ENCODE results near the gene CEP250.

DNA sequence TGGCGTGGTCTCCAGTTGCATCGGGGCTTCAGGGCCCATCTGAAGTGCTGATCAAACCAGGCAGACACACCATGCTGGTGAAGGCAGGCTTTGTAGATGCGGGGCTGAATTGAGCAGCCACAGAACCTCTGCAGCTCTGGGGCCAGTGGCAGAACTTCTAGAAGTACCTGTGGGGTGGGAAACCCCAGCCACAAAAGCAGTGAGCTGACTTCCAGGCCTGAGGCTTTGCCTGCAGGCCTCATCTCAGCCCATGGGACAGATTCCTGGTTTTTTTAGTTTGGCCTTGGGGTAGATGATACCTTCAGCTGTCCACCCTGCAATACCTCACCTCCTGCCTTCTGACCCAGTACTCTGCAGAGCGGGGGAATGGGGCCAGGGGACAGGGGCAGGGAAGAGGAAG is 59.9 kb downstream of the CEP250 start:
- TF ChIP-seq, protein P1, sequence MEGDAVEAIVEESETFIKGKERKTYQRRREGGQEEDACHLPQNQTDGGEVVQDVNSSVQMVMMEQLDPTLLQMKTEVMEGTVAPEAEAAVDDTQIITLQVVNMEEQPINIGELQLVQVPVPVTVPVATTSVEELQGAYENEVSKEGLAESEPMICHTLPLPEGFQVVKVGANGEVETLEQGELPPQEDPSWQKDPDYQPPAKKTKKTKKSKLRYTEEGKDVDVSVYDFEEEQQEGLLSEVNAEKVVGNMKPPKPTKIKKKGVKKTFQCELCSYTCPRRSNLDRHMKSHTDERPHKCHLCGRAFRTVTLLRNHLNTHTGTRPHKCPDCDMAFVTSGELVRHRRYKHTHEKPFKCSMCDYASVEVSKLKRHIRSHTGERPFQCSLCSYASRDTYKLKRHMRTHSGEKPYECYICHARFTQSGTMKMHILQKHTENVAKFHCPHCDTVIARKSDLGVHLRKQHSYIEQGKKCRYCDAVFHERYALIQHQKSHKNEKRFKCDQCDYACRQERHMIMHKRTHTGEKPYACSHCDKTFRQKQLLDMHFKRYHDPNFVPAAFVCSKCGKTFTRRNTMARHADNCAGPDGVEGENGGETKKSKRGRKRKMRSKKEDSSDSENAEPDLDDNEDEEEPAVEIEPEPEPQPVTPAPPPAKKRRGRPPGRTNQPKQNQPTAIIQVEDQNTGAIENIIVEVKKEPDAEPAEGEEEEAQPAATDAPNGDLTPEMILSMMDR (conservative IDR thresholded peaks at IDR 0.05; ENCODE audit: low read length), result no peak
- TF ChIP-seq EZH2phosphoT487 (IDR thresholded peaks at IDR 0.05; ENCODE audit: borderline replicate concordance, low read depth, low read length), result no peak

Data from OCI-LY7 (cell line).